HG03060 (cell line): ENCODE results near the gene RPH3AL.
"Not testable (repeated sequence)": the region's sequence is repeated elsewhere in the genome, so short reads cannot be mapped to it uniquely, and the experiment has no call there.

Experiments
- ATAC-seq: cut with Tn5 transposase; IDR thresholded peaks from one replicate; pipeline ENCODE4 v1.9.1; 2021; ENCODE audit warnings: low read depth, moderate number of reproducible peaks; ENCODE audit not compliant: unreplicated experiment

RPH3AL gene

GRCh38 chr17:320809-321385, 31.7 kb downstream of the RPH3AL start:
- ATAC-seq = no peak

GRCh38 chr17:320139-320538, 32.5 kb downstream of the RPH3AL start:
- no peak for ATAC-seq

GRCh38 chr17:319266-319665, 33.3 kb downstream of the RPH3AL start:
- no peak for ATAC-seq

- not testable (repeated sequence) for ATAC-seq
Observed at GRCh38 chr17:317070-317469, 35.5 kb downstream of the RPH3AL start.

- ATAC-seq = not testable (repeated sequence)
Observed at GRCh38 chr17:315399-315798, 37.2 kb downstream of the RPH3AL start.

GRCh38 chr17:314614-314944, 38.0 kb downstream of the RPH3AL start:
- not testable (repeated sequence) for ATAC-seq

- ATAC-seq = no peak
Observed at GRCh38 chr17:313911-314613, 38.5 kb downstream of the RPH3AL start.

- ATAC-seq = no peak
Observed at GRCh38 chr17:313231-313630, 39.4 kb downstream of the RPH3AL start.

GRCh38 chr17:312476-313148, 40.0 kb downstream of the RPH3AL start:
- ATAC-seq = no peak

GRCh38 chr17:311119-311782, 41.4 kb downstream of the RPH3AL start:
- no peak for ATAC-seq

GRCh38 chr17:310111-311010, 42.2 kb downstream of the RPH3AL start:
- ATAC-seq = no peak

GRCh38 chr17:309361-309888, 43.2 kb downstream of the RPH3AL start:
- ATAC-seq = no peak

- ATAC-seq = no peak
Observed at GRCh38 chr17:307741-308507, 44.7 kb downstream of the RPH3AL start.

GRCh38 chr17:307295-307691, 45.3 kb downstream of the RPH3AL start:
- no peak for ATAC-seq

- ATAC-seq = no peak
Observed at GRCh38 chr17:306536-307294, 45.9 kb downstream of the RPH3AL start.

- ATAC-seq = no peak
Observed at GRCh38 chr17:306116-306515, 46.5 kb downstream of the RPH3AL start.

- no peak for ATAC-seq
Observed at GRCh38 chr17:305090-305976, 47.3 kb downstream of the RPH3AL start.

- ATAC-seq = no peak
Observed at GRCh38 chr17:304461-304860, 48.1 kb downstream of the RPH3AL start.
